Measurements from ENCODE around the gene SNX2.
"Not testable (repeated sequence)": the region's sequence is repeated elsewhere in the genome, so short reads cannot be mapped to it uniquely, and the experiment has no call there.

SNX2 gene

GRCh38 chr5:122844910-122845228, 70.0 kb downstream of the SNX2 start:
- peak; percentile 51 for DNase-seq (ENCODE audit: low spot score)
- TF ChIP-seq CTCF (IDR thresholded peaks at IDR 0.05; ENCODE audit: borderline replicate concordance, control extremely low read depth, extremely low read depth, insufficient read depth, missing control alignments) = no peak
- in situ Hi-C loops (cut with MboI; ENCODE audit: low sequenced_read_pairs, unreplicated experiment) = no loop called here

- no peak for TF ChIP-seq CTCF (IDR thresholded peaks at IDR 0.05; ENCODE audit: borderline replicate concordance, control extremely low read depth, extremely low read depth, insufficient read depth, missing control alignments)
- DNase-seq (ENCODE audit: low spot score) = peak; percentile 86
- in situ Hi-C loops (cut with MboI; ENCODE audit: low sequenced_read_pairs, unreplicated experiment) = no loop called here
These were observed 70.6 kb downstream of the SNX2 start, which contains the start of gene SNX24 for GRCh38 chr5:122845229-122846050. SNX24 (plus strand) TSS chr5:122845613; CDS start chr5:122845634, 21 bp downstream.

GRCh38 chr5:122846051-122846550, 71.2 kb downstream of the SNX2 start:
- no peak for DNase-seq (ENCODE audit: low spot score)
- no peak for TF ChIP-seq CTCF (IDR thresholded peaks at IDR 0.05; ENCODE audit: borderline replicate concordance, control extremely low read depth, extremely low read depth, insufficient read depth, missing control alignments)
- in situ Hi-C loops (cut with MboI; ENCODE audit: low sequenced_read_pairs, unreplicated experiment) = no loop called here

- no peak for DNase-seq (ENCODE audit: low spot score)
- in situ Hi-C loops (cut with MboI; ENCODE audit: low sequenced_read_pairs, unreplicated experiment) = no loop called here
- no peak for TF ChIP-seq CTCF (IDR thresholded peaks at IDR 0.05; ENCODE audit: borderline replicate concordance, control extremely low read depth, extremely low read depth, insufficient read depth, missing control alignments)
These were observed 72.8 kb downstream of the SNX2 start for GRCh38 chr5:122847687-122848081.

GRCh38 chr5:122849771-122850170, 74.9 kb downstream of the SNX2 start:
- DNase-seq (ENCODE audit: low spot score) = no peak
- in situ Hi-C loops (cut with MboI; ENCODE audit: low sequenced_read_pairs, unreplicated experiment) = no loop called here
- no peak for TF ChIP-seq CTCF (IDR thresholded peaks at IDR 0.05; ENCODE audit: borderline replicate concordance, control extremely low read depth, extremely low read depth, insufficient read depth, missing control alignments)

- in situ Hi-C loops (cut with MboI; ENCODE audit: low sequenced_read_pairs, unreplicated experiment) = not testable (repeated sequence)
These were observed 82.7 kb downstream of the SNX2 start for GRCh38 chr5:122857538-122857937.

GRCh38 chr5:122858451-122858850, 83.6 kb downstream of the SNX2 start:
- in situ Hi-C loops (cut with MboI; ENCODE audit: low sequenced_read_pairs, unreplicated experiment) = no loop called here
- TF ChIP-seq CTCF (IDR thresholded peaks at IDR 0.05; ENCODE audit: borderline replicate concordance, control extremely low read depth, extremely low read depth, insufficient read depth, missing control alignments) = no peak
- DNase-seq (ENCODE audit: low spot score) = no peak

More at GRCh38 chr5:122857538-122857937, 82.7 kb downstream of the SNX2 start:
- DNase-seq (ENCODE audit: low spot score) = not testable (repeated sequence)
